Posterior cingulate gyrus (tissue), 11 donors: ENCODE data around the gene PAX9.
A peak's percentile ranks its signal among the peaks of the same experiment; 100 is the strongest.

Experiments
- DNase-seq, 10 donors: peaks; one replicate each; pipeline versions ENCODE4 v3.0.0 to v3.0.0-alpha.2; 2020 to 2021; ENCODE audit warnings: mixed read lengths in 3 of 10
- intact Hi-C: fragments of 100-400 bp; cut with DNase I; formaldehyde crosslinking; loops from one replicate; pipeline ENCODE4 v1.15.1; 2023

The PAX9 gene

DNA sequence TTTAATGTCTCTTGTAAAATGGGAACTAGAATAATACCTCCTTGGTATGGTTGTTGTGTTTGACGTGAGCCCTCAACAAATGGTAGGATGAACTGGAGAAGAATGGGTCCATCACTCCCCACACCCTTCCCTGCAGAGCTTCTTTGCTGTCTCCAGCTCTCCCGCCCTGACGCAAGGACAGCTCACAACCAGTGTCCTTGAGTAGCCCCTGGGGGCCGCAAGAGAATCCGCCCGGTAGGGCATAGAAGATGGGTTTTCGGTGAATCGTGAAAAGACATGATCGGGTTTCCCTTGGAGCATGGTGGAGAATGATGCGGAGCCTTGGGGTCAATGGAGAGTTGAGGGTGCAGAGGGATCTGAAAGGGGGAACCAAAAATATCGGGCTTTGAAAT is 6.1 kb upstream of the PAX9 start:
- intact Hi-C loops: no loop called here
- DNase-seq: no peak

DNA sequence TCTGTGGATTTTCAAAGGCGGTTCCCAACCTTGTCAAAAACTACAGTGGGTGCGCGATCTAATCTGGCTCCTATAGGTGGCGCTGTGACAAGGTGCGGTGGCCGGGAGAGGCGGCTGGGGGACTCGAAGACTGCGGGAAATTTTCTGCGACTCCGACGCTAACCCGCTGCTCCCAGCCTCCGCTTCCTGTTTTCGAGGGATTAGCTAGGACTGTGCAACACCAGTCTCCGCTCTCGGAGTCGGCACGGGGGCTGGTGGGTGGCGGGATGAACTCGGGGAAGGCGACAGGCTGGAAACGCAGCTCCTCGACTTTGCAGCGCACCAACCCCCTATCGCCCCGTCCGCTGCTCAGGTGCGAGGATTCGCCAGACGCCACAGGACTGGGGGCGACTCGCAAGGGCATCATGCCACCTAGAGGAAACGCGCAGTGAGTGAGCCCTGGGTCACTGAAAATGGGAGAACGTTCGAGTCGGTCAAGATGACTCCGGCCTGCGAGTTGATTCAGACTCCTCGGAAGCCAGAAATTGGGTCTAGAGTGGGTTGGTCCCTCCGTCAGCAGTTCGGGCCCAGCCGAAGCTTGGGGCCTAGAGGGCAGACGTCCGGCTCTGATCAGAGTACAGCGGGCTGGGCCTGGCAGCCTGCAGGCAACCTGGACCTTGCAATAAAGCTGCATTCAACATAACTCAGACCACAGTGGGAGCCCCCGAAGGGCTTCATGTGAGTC is 5.5 kb upstream of the PAX9 start:
- intact Hi-C loops: no loop called here
- peak in 1 of 10 donors; percentile 63 for DNase-seq

- DNase-seq: peak in 1 of 10 donors; percentile 55
- intact Hi-C loops: no loop called here
Observed at GRCh38 chr14:36656687-36657398, 4.8 kb upstream of the PAX9 start.

GRCh38 chr14:36657399-36658122 is 4.1 kb upstream of the PAX9 start:
- intact Hi-C loops: no loop called here
- DNase-seq: peak in 2 of 10 donors; percentile 65 to 82

- intact Hi-C loops: no loop called here
- peak in 2 of 10 donors; percentile 75 to 76 for DNase-seq
Observed at GRCh38 chr14:36658123-36659009, 3.3 kb upstream of the PAX9 start.

- DNase-seq: peak in 1 of 10 donors; percentile 51
- intact Hi-C loops: no loop called here
Observed at GRCh38 chr14:36659010-36659821, 2.4 kb upstream of the PAX9 start.

- DNase-seq: no peak
- intact Hi-C loops: no loop called here
Observed at GRCh38 chr14:36659822-36660735, 1.6 kb upstream of the PAX9 start.

DNA sequence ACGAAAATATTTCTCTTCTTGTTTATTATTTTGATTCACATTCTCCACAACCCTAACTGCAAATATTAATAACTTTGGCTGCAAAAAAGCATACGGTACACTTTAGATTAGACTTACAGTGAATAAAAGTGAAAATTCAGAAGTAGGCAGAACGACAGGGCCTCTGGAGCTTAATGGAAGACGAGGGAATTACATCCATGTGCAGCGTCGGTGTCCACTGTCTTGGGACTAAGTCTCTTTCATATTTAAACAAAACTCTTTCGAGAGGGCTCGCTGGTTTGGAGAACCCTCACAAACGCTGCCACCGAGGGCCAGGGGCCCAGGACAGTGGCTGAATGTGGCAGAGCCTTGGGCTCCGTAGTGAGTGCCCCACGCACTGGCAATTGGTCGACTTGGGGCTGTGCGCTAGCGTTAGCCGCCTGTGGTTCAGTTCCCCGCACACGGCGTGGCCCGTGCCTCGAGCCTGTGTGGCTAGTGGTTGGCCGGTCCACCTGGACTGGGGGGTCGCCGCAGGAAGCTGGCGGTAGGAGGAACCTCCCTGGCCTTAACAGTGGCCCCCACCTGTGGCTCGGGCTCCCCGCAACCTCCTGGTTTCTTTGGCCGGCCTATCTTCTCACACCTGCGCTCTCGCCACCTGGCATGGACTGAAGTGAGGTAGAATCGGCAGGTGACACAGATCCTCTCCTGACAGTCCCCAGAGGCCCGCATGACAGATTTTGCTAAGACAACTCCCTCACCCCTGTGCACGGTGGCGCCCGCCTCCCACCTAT is 739 bp upstream of the PAX9 start:
- peak in 2 of 10 donors; percentile 44 to 73 for DNase-seq
- intact Hi-C loops: no loop called here

DNA sequence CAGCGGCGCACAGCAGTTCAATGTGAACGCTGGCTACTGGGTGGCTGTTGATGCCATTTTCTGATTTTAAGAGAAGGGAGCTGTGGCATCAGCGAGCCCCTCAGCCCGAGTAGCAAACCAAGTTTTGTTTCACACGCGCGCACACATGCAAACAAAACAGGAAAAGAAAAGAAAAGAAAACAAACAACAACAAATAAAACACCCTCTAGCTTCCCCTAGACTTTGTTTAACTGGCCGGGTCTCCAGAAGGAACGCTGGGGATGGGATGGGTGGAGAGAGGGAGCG is 540 bp downstream of the PAX9 start:
- peak in 1 of 10 donors; percentile 36 for DNase-seq
- intact Hi-C loops: no loop called here

DNA sequence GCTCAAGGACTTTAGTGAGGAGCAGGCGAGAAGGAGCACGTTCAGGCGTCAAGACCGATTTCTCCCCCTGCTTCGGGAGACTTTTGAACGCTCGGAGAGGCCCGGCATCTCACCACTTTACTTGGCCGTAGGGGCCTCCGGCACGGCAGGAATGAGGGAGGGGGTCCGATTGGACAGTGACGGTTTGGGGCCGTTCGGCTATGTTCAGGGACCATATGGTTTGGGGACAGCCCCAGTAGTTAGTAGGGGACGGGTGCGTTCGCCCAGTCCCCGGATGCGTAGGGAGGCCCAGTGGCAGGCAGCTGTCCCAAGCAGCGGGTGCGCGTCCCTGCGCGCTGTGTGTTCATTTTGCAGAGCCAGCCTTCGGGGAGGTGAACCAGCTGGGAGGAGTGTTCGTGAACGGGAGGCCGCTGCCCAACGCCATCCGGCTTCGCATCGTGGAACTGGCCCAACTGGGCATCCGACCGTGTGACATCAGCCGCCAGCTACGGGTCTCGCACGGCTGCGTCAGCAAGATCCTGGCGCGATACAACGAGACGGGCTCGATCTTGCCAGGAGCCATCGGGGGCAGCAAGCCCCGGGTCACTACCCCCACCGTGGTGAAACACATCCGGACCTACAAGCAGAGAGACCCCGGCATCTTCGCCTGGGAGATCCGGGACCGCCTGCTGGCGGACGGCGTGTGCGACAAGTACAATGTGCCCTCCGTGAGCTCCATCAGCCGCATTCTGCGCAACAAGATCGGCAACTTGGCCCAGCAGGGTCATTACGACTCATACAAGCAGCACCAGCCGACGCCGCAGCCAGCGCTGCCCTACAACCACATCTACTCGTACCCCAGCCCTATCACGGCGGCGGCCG is 1.1 kb downstream of the PAX9 start:
- intact Hi-C loops: no loop called here
- peak in 2 of 10 donors; percentile 71 to 75 for DNase-seq

DNA sequence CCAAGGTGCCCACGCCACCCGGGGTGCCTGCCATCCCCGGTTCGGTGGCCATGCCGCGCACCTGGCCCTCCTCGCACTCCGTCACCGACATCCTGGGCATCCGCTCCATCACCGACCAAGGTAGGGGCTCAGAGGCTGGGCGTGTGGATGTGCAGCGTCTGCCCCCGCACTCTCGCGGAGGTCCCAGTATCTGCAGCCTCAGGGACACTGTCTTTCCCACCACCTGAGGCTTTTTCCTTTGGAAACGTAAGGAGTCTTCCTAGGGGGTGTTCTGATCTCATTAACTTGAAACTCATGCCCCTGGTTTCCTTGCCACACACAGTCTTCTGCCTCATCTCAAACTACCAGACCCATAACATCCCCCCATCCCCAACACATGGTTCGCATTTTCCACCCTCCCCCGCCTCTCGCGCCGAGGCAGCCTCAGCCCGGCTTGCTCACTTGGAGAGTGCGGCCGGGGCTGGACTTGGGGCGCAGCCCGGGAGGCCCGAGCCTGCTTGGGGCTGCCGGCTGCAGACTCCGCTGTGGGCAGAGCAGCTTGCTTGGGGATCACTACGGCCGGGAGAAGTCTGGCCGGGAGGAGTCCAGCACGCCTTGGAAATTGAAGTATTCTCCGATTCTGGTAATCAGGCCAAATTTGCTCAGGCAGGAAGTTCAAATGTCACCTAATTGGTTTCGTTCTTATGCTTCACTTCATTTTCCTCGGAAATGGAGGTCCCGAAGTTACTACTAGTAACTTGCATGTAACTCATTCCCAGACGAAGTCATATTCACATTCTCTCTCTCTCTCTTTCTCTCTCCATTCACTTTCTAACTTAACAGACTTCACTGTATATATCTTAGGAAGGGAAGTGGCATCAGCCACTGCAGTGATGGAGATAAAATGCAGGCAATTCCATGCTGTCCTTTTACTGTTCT is 2.0 kb downstream of the PAX9 start:
- intact Hi-C loops: no loop called here
- DNase-seq: peak in 2 of 10 donors; percentile 52 to 81

GRCh38 chr14:36664322-36665193 is 2.9 kb downstream of the PAX9 start:
- intact Hi-C loops: no loop called here
- DNase-seq: no peak

DNA sequence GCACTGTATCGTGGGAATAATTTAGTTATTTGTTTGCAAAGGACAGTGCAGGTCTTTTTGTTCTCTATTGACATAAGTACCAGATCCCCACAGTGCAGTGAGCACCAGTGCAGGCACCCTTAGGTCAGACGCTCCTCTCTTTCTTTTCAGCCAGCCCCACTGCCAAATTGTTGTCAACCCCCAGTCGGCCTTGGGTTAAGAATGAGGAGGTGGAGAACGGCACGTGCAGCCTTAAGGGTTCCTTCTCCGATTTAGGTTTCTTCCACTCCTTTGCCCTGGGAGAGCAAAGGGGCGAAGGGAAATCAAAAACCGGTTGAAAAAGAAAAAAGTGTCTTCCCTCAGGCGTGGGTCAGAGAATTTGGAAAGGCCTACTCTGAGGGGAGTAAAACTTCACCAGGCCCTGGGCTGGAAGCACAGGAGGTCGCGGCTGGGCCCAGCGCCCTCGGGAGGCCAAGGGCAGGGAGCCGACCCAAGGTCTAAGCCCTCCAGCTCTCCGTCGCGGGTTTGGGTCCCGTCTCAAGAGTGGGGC is 4.3 kb downstream of the PAX9 start:
- no peak for DNase-seq
- intact Hi-C loops: no loop called here

- intact Hi-C loops: no loop called here
- DNase-seq: peak in 2 of 10 donors; percentile 65 to 80
Observed at GRCh38 chr14:36666416-36667206, 5.0 kb downstream of the PAX9 start.
